ENCODE measurements around the gene TMEM259. TPM values are rescaled to one million over a fixed set of nuclear protein-coding genes. Genes with fewer than 3 reads are reported as not detected.

The TMEM259 gene
- total RNA-seq, 2 experiments from 2014 or later: 183 to 195 TPM

DNA sequence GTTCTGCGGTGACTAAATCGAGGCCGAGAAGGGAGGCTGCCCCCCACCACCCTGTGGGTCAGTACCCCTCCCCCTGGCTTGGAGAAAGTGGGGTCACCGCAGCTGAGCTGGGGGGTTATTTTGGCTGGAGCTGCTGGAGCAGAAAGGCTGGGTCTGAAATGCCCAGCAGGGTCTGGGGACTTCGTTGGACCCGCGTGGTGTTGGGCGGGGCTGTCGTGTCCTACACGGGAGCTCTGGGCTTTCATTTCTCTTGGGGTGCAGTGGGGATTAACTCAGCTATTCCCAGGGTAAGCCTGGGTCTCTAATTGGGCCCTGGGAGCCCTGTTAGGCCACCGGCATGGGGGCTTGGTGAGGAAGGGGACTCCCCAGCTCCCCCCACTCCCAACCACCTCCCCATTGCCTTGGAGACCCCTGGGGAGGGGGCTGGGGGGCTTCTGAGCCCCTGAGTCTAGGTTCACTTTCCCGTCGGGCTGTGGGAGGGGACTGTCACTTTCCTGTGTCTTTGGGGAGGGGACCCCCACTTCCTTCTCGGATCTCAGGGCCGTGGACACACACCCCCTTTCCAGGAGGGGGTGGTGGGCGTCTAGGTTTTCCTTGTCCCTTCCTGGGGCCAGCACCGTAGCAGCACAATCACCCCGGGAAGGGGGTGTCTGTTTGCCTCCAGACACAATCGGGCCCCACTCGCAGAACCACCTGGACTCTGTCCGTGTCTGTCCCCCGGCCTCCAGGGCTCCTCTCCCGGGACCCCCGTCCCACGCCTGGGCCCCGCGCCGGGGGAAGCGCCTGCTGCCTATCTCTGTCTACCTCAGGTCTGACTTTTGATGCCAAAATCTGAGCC lies 47.0 kb downstream of the TMEM259 start:
- H3K4me3 Mint-ChIP-seq: no peak overlapping the region
- H3K36me3 Mint-ChIP-seq (ENCODE audit: low read depth): peaks cover 25% of the 10 kb centered on the region
- no peaks in the 10 kb centered on the region for H3K4me1 Mint-ChIP-seq
- no peak overlapping the region for H3K27ac Mint-ChIP-seq
- ChIA-PET CTCF (interaction anchor here (0.6 kb wide), 1 partner anchor 8 kb away, joined by 3 read pairs; no protein-coding TSS in a partner anchor), POLR2A (no interaction called here)
- H3K27me3 Mint-ChIP-seq: no peaks in the 10 kb centered on the region
- H3K9me3 Mint-ChIP-seq: peaks cover 5% of the 10 kb centered on the region
- no peak for DNase-seq

DNA sequence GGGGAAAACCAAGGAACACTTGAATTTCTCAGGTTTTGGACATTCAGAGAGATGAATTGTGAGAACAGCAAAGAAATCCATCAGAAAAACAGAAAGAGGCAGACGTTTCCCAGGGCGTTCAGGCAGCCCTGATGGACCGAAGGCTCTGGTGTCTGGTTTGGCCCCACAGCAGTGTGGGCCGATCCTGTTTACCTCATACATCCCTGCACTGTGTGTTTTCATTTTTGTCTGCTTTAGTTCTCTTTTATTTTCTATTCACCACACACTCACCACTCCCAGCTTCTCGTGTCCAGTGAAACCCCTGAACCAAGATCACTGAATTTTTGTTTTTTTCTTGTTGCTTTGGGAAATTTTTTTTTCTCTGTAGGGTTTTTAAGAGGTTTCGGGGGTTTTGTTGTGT lies 48.6 kb downstream of the TMEM259 start:
- Mint-ChIP-seq H3K4me1 (no peaks in the 10 kb centered on the region), H3K27ac (no peak overlapping the region), H3K4me3 (no peak overlapping the region), H3K9me3 (peaks cover 5% of the 10 kb centered on the region), H3K27me3 (no peaks in the 10 kb centered on the region), H3K36me3 (ENCODE audit: low read depth) (peaks cover 33% of the 10 kb centered on the region)
- DNase-seq: no peak
- ChIA-PET POLR2A (no interaction called here), CTCF (interaction anchor here (0.7 kb wide), 1 partner anchor 49 kb away, joined by 3 read pairs; no protein-coding TSS in a partner anchor)

DNA sequence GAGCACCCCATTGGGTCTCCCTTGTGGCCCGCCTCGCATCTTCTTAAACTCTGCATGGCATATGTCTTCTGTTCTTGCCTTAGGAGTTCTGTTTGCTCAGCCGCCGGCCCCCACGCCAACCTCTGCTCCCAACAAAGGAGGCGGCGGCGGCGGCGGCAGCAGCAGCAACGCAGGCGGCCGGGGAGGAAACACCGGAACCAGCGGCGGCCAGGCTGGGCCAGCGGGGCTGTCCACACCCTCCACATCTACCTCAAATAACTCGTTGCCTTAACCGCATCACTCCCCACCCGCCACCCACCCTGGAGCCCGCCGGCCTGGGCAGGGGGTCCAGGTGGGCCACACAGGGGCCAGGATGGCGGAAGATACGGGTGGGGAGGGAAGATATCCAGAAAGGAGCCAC lies 49.1 kb downstream of the TMEM259 start:
- no peaks in the 10 kb centered on the region for H3K4me1 Mint-ChIP-seq
- CTCF ChIA-PET: interaction anchor here (0.7 kb wide), 1 partner anchor 48 kb away, joined by 3 read pairs; no protein-coding TSS in a partner anchor
- H3K4me3 Mint-ChIP-seq: no peak overlapping the region
- POLR2A ChIA-PET: no interaction called here
- no peak overlapping the region for H3K27ac Mint-ChIP-seq
- no peaks in the 10 kb centered on the region for H3K27me3 Mint-ChIP-seq
- peaks cover 5% of the 10 kb centered on the region for H3K9me3 Mint-ChIP-seq
- peaks cover 37% of the 10 kb centered on the region for H3K36me3 Mint-ChIP-seq (ENCODE audit: low read depth)
- no peak for DNase-seq

DNA sequence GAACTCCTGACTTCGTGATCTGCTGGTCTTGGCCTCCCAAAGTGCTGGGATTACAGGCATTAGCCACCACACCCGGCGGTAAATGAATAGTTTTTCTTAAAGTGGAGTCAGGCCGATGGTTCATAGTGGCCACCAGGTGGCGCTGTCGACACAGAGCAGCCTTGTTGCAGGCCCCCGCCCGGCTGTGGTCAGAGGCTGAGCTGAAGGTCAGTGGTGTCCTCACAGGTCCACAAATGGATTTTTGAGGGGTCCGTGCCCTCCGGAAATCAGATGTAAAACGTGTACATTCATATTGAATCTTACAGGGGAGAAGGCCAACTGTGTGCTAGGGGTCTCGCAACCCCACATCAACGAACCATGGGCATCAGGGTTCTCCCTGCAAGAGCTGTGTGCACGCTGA lies 50.2 kb downstream of the TMEM259 start:
- H3K36me3 Mint-ChIP-seq (ENCODE audit: low read depth): peaks cover 42% of the 10 kb centered on the region
- no peaks in the 10 kb centered on the region for H3K4me1 Mint-ChIP-seq
- peaks cover 5% of the 10 kb centered on the region for H3K9me3 Mint-ChIP-seq
- POLR2A ChIA-PET: no interaction called here
- no peaks in the 10 kb centered on the region for H3K27me3 Mint-ChIP-seq
- no peak overlapping the region for H3K4me3 Mint-ChIP-seq
- DNase-seq: no peak
- no peak overlapping the region for H3K27ac Mint-ChIP-seq
- CTCF ChIA-PET: interaction anchor here (0.9 kb wide), 1 partner anchor 68 kb away, joined by 3 read pairs; no protein-coding TSS in a partner anchor

DNA sequence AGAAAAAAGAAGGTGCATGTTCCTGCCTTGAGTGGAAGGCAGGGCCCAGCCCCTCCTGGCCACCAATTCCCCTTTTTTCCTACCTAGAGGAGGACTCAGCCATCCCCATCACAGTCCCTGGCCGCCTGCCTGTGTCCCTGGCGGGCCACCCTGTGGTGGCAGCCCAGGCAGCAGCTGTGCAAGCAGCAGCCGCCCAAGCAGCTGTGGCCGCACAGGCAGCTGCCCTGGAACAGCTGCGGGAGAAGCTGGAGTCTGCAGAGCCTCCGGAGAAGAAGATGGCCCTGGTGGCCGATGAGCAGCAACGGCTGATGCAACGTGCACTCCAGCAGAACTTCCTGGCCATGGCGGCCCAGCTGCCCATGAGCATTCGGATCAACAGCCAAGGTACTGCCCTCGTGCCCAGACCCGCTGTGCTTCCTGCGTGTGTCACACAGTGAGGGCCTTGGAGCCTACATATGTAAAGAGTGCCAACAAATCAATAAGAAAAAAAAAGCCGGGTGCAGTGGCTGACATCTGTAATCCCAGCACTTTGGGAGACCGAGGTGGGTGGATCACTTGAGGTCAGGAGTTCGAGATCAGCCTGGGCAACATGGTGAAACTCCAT lies 54.3 kb downstream of the TMEM259 start:
- no peak for DNase-seq
- Mint-ChIP-seq H3K9me3 (peaks cover 7% of the 10 kb centered on the region), H3K4me3 (no peak overlapping the region), H3K4me1 (peaks cover 12% of the 10 kb centered on the region), H3K27ac (no peak overlapping the region), H3K36me3 (ENCODE audit: low read depth) (peaks cover 51% of the 10 kb centered on the region), H3K27me3 (no peaks in the 10 kb centered on the region)
- POLR2A ChIA-PET: no interaction called here
- CTCF ChIA-PET: no interaction called here

DNA sequence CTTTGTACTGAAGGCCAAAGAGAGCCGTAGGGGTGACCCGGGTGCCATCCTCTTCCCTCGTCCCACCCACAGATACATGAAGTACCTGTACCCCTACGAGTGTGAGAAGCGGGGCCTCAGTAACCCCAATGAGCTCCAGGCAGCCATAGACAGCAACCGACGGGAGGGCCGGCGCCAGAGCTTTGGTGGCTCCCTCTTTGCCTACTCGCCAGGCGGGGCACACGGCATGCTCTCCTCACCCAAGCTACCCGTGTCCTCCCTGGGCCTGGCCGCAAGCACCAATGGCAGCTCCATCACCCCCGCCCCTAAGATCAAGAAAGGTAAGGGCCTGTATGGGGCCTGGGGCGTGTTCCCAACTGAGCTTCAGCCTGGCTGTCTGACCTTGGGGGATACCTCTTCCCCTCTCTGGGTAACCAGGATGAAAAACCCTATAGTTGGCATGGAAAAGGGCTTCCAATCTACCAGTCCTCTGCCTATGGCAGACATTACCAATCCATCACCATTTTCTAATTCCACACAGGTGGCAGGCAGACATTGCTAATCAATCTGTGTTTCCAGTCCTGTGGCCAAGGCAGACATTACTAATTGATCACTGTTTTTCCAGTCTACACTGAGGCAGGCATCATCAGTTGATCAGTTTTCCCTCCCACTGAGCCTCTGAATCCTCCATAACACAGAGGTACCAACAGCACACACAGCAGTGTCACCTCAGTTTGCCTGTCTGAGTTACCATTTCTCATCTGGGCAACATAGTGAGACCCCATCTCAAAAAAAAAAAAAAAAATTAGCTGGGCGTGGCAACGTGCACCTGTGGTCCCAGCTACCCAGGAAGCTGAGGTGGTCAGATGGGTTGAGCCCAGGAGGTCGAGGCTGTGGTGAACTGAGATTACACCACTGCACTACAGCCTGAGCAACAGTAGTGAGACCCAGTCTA lies 55.9 kb downstream of the TMEM259 start:
- H3K4me1 Mint-ChIP-seq: peaks cover 12% of the 10 kb centered on the region
- no peak overlapping the region for H3K4me3 Mint-ChIP-seq
- no peaks in the 10 kb centered on the region for H3K27me3 Mint-ChIP-seq
- peaks cover 38% of the 10 kb centered on the region for H3K36me3 Mint-ChIP-seq (ENCODE audit: low read depth)
- CTCF ChIA-PET: interaction anchor here (0.6 to 1.4 kb wide), 3 partner anchors 19 to 101 kb away, joined by 3 to 5 read pairs (median 3); partner anchors contain the start of gene WDR18
- no peak overlapping the region for H3K27ac Mint-ChIP-seq
- POLR2A ChIA-PET: no interaction called here
- H3K9me3 Mint-ChIP-seq: peaks cover 2% of the 10 kb centered on the region
- no peak for DNase-seq

DNA sequence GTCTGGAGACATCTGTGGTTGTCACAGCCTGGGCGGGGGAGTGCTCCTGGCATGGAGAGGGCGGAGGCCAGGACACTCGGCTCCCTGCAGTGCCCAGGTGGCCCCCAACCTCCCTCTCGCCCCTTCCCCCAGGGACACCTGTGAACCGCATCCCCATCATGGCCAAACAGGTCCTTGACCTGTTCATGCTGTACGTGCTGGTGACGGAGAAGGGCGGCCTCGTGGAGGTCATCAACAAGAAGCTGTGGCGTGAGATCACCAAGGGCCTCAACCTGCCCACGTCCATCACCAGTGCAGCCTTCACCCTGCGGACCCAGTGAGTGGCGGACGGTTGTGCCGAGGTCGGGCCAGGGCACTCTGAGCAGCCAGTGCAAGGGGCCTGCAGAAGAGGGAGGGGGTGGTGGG lies 56.8 kb downstream of the TMEM259 start:
- CTCF ChIA-PET: interaction anchor here (1.0 to 1.4 kb wide), 2 partner anchors 20 to 39 kb away, joined by 3 to 5 read pairs; partner anchors contain the start of gene WDR18

DNA sequence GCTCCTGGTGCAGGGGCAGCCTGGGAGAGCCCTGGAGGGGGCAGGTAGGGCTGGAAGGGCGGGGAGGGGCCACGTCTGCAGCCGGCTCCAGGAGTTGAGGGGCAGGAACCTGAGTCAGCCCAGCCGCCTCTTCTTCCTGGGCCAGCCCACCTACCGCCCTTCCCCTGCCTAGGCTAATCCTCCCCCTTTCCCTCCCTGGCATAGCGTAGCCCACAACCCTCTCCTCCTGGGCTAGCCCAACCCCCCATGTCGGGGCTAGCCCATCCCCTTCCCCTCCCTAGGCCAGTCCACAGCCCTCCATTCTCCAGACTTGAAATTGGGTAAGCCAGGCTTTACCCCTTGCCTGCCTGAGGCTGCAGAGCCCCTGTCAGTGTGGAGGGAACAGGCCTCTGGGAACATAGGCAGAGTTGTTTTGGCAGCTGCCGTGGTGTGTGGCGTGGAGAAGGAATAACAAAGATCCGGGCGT lies 57.4 kb downstream of the TMEM259 start:
- H3K27me3 Mint-ChIP-seq: no peaks in the 10 kb centered on the region
- CTCF ChIA-PET: no interaction called here
- no peak for DNase-seq
- peaks cover 31% of the 10 kb centered on the region for H3K36me3 Mint-ChIP-seq (ENCODE audit: low read depth)
- H3K4me3 Mint-ChIP-seq: no peak overlapping the region
- peaks cover 2% of the 10 kb centered on the region for H3K9me3 Mint-ChIP-seq
- peaks cover 16% of the 10 kb centered on the region for H3K4me1 Mint-ChIP-seq
- no peak overlapping the region for H3K27ac Mint-ChIP-seq
- POLR2A ChIA-PET: no interaction called here

More for the DNA sequence above, 56.8 kb downstream of the TMEM259 start:
- Mint-ChIP-seq H3K27me3 (no peaks in the 10 kb centered on the region), H3K4me1 (peaks cover 12% of the 10 kb centered on the region), H3K9me3 (peaks cover 2% of the 10 kb centered on the region), H3K36me3 (ENCODE audit: low read depth) (peaks cover 35% of the 10 kb centered on the region), H3K27ac (no peak overlapping the region), H3K4me3 (no peak overlapping the region)
- no peak for DNase-seq
- POLR2A ChIA-PET: no interaction called here

DNA sequence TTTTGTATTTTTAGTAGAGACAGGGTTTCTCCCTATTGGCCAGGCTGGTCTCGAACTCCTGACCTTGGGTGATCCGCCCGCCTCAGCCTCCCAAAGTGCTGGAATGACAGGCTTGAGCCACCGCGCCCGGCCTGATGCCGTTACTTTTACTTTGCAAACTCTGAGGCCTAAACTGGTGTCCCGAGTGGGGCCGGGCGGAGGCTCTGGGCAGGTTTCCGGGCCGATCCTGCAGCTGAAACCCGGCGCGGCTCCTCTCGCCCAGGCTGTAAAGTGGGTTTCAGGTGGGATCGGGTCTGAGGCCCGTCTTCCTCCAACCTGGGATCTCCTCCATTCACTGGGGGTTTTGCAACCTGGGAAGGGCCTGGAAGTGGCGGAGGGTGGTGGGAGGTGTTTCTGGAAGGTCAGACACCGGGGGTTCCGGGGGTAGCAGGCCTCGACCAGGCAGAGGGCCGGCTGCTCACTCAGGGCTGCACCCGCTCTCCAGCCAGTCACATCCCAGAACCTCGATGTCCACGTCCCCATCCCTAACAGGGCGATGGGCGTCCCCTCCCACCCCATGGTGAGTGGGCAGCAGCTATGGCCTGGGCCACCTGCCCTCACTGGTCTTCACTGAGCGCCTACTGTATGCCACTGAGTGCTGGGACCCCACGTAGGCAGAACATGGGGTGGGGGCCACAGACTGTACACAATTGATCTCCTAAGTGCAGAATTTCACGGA lies 58.1 kb downstream of the TMEM259 start:
- POLR2A ChIA-PET: no interaction called here
- Mint-ChIP-seq H3K27me3 (no peaks in the 10 kb centered on the region), H3K36me3 (ENCODE audit: low read depth) (peaks cover 27% of the 10 kb centered on the region), H3K9me3 (peaks cover 2% of the 10 kb centered on the region), H3K4me1 (peaks cover 17% of the 10 kb centered on the region), H3K27ac (no peak overlapping the region), H3K4me3 (no peak overlapping the region)
- DNase-seq: no peak
- CTCF ChIA-PET: no interaction called here

DNA sequence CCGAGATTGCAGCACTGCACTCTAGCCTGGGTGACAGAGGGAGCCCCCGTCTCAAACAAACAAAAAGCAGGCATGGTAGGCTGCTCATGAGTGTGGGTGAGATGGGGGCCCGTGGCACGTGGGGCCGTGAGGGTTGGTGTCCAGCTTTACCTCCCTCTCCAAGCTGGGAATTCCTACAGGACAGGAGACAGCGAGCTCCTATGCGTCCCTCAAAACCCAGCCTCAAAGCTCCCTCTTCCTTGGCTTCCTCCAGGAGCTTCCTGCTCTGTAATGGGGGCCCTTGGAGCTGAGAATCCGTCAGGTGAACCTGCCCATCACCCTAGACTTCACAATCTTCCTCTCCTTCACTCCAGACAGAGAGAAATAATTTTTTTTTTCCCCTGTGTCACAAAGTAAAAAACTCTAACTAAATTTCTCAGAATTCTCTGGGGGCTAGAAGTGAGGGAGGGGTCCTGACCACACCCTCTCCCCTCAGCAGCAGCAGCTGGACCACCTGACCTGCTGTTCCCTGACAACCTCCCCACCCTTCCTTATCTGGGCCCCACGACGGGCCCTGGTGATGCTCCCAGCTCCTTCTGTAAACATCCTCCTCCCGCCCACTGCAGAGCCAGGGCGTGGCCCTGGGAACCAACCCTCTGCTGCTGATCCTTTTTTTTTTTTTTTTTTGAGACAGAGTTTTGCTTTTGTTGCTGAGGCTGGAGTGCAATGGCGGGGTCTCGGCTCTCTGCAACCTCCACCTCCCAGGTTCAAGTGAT lies 58.9 kb downstream of the TMEM259 start:
- DNase-seq: peak; percentile 27
- peaks cover 17% of the 10 kb centered on the region for H3K4me1 Mint-ChIP-seq
- H3K27ac Mint-ChIP-seq: peak overlapping the region; percentile 77
- no peaks in the 10 kb centered on the region for H3K27me3 Mint-ChIP-seq
- ChIA-PET POLR2A (interaction anchor here (0.8 kb wide), 1 partner anchor 64 kb away, joined by 3 read pairs; no protein-coding TSS in a partner anchor), CTCF (no interaction called here)
- H3K4me3 Mint-ChIP-seq: no peak overlapping the region
- H3K9me3 Mint-ChIP-seq: peaks cover 2% of the 10 kb centered on the region
- H3K36me3 Mint-ChIP-seq (ENCODE audit: low read depth): peaks cover 23% of the 10 kb centered on the region

DNA sequence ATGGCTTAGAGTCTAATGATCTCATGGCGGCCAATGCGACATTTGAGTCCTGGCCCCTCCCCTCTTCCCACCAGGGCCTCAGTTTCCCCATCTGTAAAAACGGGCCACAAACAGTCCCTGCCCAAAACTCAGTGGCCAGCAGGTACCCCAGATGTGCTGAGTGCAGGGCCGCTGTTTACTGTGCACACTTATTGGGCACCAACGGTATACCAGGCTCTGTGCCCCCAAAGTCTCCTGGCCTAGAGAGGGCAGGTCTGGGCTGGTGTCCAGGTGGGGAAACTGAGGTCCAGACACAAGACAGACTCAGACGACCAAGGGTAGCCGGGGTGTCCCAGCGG lies 60.4 kb downstream of the TMEM259 start:
- H3K27me3 Mint-ChIP-seq: no peaks in the 10 kb centered on the region
- CTCF ChIA-PET: interaction anchor here (1.1 kb wide), 1 partner anchor 54 kb away, joined by 3 read pairs; no protein-coding TSS in a partner anchor
- POLR2A ChIA-PET: no interaction called here
- peaks cover 2% of the 10 kb centered on the region for H3K9me3 Mint-ChIP-seq
- DNase-seq: no peak
- peaks cover 17% of the 10 kb centered on the region for H3K4me1 Mint-ChIP-seq
- no peak overlapping the region for H3K27ac Mint-ChIP-seq
- H3K4me3 Mint-ChIP-seq: no peak overlapping the region
- H3K36me3 Mint-ChIP-seq (ENCODE audit: low read depth): peaks cover 16% of the 10 kb centered on the region
